ENCODE measurements around the gene COL7A1.

DNA sequence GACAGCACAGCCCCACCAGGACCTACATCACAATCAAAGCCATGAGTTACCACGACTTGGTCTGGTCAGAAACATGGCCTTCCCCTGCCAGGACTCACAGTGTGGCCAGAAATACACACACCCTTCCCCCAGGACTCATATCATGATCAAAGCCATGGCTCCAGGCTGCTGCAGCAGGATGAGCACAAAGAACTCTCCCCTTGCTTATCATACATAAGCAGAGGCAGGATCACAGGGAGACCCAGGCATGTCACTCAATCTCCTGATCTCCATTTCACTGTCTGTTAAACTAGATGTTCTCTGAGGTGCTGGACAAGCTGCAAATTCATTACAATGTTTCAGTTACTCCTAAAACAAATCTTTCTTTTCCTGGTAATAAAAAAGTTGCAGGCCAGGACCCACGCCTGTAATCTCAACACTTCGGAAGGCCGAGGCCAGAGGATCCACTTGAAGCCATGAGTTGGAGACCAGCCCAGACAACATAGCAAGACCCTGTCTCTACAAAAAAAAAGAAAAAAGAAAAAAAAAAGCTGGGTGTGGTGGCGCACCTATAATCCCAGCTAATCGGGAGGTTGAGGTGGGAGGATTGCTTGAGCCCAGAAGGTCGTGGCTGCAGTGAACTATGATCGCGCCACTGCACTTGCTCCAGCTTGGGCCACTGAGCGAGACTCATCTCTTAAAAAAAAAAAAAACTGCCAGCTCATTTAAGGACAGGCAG lies 39.7 kb downstream of the COL7A1 start:
- TF ChIP-seq, protein P1, sequence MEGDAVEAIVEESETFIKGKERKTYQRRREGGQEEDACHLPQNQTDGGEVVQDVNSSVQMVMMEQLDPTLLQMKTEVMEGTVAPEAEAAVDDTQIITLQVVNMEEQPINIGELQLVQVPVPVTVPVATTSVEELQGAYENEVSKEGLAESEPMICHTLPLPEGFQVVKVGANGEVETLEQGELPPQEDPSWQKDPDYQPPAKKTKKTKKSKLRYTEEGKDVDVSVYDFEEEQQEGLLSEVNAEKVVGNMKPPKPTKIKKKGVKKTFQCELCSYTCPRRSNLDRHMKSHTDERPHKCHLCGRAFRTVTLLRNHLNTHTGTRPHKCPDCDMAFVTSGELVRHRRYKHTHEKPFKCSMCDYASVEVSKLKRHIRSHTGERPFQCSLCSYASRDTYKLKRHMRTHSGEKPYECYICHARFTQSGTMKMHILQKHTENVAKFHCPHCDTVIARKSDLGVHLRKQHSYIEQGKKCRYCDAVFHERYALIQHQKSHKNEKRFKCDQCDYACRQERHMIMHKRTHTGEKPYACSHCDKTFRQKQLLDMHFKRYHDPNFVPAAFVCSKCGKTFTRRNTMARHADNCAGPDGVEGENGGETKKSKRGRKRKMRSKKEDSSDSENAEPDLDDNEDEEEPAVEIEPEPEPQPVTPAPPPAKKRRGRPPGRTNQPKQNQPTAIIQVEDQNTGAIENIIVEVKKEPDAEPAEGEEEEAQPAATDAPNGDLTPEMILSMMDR (IDR thresholded peaks at IDR 0.05): no peak
- no peak for TF ChIP-seq POLR2AphosphoS5 (IDR thresholded peaks at IDR 0.05; ENCODE audit: low read depth, low read length)
